ENCODE measurements around the gene COL11A2. TPM values are rescaled to one million over a fixed set of nuclear protein-coding genes. Genes with fewer than 3 reads are reported as not detected.

The COL11A2 gene
- total and polyA plus RNA-seq, 2 of the 13 experiments (the other 11 are each of a cell fraction or from before 2014, with no cell fraction given), result 0.55 TPM

GRCh38 chr6:33161354-33162331 is 30.6 kb downstream of the COL11A2 start (continued):
- TF ChIP-seq, protein P1, sequence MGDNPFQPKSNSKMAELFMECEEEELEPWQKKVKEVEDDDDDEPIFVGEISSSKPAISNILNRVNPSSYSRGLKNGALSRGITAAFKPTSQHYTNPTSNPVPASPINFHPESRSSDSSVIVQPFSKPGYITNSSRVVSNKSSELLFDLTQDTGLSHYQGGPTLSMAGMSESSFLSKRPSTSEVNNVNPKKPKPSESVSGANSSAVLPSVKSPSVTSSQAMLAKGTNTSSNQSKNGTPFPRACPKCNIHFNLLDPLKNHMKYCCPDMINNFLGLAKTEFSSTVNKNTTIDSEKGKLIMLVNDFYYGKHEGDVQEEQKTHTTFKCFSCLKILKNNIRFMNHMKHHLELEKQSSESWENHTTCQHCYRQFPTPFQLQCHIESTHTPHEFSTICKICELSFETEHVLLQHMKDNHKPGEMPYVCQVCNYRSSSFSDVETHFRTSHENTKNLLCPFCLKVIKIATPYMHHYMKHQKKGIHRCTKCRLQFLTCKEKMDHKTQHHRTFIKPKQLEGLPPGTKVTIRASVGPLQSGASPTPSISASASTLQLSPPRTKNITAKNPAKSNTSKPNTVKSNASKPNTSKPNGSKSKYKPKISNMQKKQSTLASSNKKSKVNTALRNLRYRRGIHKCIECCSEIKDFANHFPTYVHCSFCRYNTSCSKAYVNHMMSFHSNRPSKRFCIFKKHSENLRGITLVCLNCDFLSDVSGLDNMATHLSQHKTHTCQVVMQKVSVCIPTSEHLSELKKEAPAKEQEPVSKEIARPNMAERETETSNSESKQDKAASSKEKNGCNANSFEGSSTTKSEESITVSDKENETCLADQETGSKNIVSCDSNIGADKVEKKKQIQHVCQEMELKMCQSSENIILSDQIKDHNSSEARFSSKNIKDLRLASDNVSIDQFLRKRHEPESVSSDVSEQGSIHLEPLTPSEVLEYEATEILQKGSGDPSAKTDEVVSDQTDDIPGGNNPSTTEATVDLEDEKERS (CRISPR knock-in tag; IDR thresholded peaks at IDR 0.05), result 0 out of 2 replicates have a peak, but pooled peaks have one; percentile 26
- no peak for TF ChIP-seq BCL6 (CRISPR knock-in tag; IDR thresholded peaks at IDR 0.05)
- no peak for TF ChIP-seq SATB2 (CRISPR knock-in tag; IDR thresholded peaks at IDR 0.05)
- TF ChIP-seq, protein P2, sequence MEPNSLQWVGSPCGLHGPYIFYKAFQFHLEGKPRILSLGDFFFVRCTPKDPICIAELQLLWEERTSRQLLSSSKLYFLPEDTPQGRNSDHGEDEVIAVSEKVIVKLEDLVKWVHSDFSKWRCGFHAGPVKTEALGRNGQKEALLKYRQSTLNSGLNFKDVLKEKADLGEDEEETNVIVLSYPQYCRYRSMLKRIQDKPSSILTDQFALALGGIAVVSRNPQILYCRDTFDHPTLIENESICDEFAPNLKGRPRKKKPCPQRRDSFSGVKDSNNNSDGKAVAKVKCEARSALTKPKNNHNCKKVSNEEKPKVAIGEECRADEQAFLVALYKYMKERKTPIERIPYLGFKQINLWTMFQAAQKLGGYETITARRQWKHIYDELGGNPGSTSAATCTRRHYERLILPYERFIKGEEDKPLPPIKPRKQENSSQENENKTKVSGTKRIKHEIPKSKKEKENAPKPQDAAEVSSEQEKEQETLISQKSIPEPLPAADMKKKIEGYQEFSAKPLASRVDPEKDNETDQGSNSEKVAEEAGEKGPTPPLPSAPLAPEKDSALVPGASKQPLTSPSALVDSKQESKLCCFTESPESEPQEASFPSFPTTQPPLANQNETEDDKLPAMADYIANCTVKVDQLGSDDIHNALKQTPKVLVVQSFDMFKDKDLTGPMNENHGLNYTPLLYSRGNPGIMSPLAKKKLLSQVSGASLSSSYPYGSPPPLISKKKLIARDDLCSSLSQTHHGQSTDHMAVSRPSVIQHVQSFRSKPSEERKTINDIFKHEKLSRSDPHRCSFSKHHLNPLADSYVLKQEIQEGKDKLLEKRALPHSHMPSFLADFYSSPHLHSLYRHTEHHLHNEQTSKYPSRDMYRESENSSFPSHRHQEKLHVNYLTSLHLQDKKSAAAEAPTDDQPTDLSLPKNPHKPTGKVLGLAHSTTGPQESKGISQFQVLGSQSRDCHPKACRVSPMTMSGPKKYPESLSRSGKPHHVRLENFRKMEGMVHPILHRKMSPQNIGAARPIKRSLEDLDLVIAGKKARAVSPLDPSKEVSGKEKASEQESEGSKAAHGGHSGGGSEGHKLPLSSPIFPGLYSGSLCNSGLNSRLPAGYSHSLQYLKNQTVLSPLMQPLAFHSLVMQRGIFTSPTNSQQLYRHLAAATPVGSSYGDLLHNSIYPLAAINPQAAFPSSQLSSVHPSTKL (CRISPR knock-in tag; IDR thresholded peaks at IDR 0.05), result no peak
- TF ChIP-seq, protein P3, sequence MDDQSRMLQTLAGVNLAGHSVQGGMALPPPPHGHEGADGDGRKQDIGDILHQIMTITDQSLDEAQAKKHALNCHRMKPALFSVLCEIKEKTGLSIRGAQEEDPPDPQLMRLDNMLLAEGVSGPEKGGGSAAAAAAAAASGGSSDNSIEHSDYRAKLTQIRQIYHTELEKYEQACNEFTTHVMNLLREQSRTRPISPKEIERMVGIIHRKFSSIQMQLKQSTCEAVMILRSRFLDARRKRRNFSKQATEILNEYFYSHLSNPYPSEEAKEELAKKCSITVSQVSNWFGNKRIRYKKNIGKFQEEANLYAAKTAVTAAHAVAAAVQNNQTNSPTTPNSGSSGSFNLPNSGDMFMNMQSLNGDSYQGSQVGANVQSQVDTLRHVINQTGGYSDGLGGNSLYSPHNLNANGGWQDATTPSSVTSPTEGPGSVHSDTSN (CRISPR knock-in tag; IDR thresholded peaks at IDR 0.05; ENCODE audit: borderline replicate concordance), result no peak
- no peak for TF ChIP-seq ARID2 (CRISPR knock-in tag; IDR thresholded peaks at IDR 0.05; ENCODE audit: borderline replicate concordance)
- TF ChIP-seq, protein P4, sequence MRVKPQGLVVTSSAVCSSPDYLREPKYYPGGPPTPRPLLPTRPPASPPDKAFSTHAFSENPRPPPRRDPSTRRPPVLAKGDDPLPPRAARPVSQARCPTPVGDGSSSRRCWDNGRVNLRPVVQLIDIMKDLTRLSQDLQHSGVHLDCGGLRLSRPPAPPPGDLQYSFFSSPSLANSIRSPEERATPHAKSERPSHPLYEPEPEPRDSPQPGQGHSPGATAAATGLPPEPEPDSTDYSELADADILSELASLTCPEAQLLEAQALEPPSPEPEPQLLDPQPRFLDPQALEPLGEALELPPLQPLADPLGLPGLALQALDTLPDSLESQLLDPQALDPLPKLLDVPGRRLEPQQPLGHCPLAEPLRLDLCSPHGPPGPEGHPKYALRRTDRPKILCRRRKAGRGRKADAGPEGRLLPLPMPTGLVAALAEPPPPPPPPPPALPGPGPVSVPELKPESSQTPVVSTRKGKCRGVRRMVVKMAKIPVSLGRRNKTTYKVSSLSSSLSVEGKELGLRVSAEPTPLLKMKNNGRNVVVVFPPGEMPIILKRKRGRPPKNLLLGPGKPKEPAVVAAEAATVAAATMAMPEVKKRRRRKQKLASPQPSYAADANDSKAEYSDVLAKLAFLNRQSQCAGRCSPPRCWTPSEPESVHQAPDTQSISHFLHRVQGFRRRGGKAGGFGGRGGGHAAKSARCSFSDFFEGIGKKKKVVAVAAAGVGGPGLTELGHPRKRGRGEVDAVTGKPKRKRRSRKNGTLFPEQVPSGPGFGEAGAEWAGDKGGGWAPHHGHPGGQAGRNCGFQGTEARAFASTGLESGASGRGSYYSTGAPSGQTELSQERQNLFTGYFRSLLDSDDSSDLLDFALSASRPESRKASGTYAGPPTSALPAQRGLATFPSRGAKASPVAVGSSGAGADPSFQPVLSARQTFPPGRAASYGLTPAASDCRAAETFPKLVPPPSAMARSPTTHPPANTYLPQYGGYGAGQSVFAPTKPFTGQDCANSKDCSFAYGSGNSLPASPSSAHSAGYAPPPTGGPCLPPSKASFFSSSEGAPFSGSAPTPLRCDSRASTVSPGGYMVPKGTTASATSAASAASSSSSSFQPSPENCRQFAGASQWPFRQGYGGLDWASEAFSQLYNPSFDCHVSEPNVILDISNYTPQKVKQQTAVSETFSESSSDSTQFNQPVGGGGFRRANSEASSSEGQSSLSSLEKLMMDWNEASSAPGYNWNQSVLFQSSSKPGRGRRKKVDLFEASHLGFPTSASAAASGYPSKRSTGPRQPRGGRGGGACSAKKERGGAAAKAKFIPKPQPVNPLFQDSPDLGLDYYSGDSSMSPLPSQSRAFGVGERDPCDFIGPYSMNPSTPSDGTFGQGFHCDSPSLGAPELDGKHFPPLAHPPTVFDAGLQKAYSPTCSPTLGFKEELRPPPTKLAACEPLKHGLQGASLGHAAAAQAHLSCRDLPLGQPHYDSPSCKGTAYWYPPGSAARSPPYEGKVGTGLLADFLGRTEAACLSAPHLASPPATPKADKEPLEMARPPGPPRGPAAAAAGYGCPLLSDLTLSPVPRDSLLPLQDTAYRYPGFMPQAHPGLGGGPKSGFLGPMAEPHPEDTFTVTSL (CRISPR knock-in tag; IDR thresholded peaks at IDR 0.05; ENCODE audit: borderline replicate concordance), result no peak
- TF ChIP-seq ISL2 (CRISPR knock-in tag; IDR thresholded peaks at IDR 0.05), result 0 out of 2 replicates have a peak, but pooled peaks have one; percentile 5
- no peak for TF ChIP-seq ONECUT2 (CRISPR knock-in tag; IDR thresholded peaks at IDR 0.05)
- TF ChIP-seq ZNF510 (CRISPR knock-in tag; IDR thresholded peaks at IDR 0.05; ENCODE audit: low read depth), result no peak
- peak; percentile 8 for TF ChIP-seq PTBP1 (IDR thresholded peaks at IDR 0.05; ENCODE audit: low read depth, low read length, poor library complexity, severe bottlenecking)
- no peak for TF ChIP-seq NFIB (CRISPR knock-in tag; IDR thresholded peaks at IDR 0.05; ENCODE audit: borderline replicate concordance)
